K562 (cell line): Measurements from ENCODE around the gene PGM3. TPM values are rescaled to one million over a fixed set of nuclear protein-coding genes. Genes with fewer than 3 reads are reported as not detected.

Experiments used
- ATAC-seq: fragments of 200-7000 bp; cut with Tn5 transposase; 3 replicates; pipeline ENCODE4 v1.9.1; 2020; ENCODE audit warnings: moderate library complexity
- BruUV-seq: library from RNA; stranded (reverse); fragments of 400-500 nt; replicated peaks from 2 replicates; lab custom pipeline; 2021; lab: Mats Ljungman, UMichigan
- CTCF ChIA-PET: fragments of 300-600 bp; formaldehyde crosslinking; extraction: SDS; loops from one replicate; lab custom pipeline; 2021; ENCODE audit warnings: low intra/inter-chr PET ratio; lab: Yijun Ruan, JAX
- POLR2A ChIA-PET: fragments of 300-600, 350-650 bp; sonication (Branson Sonifier 250); formaldehyde crosslinking; extraction: SDS; loops from one replicate; lab custom pipeline; 2021; ENCODE audit warnings: antibody characterized with exemption, inconsistent platforms; lab: Yijun Ruan, JAX
- DNase-seq, 4 experiments: peaks; one replicate each; pipeline versions ENCODE4 v3.0.0 to v3.0.0-alpha.2; 2011 to 2018; ENCODE audit warnings: low spot score in 3 of 4, mixed read lengths in 3 of 4; ENCODE audit errors: extremely low read depth in 1 of 4
- FAIRE-seq: peaks from 2 replicates; lab custom pipeline; 2011; peaks lifted over from hg19 to GRCh38; lab: Jason Lieb, UNC
- H2AFZ ChIP-seq: 2 replicates; pipeline ENCODE4 v1.6.0; 2011; ENCODE audit warnings: low read depth, low read length, control low read depth, inconsistent platforms
- H3K27ac ChIP-seq: fragments of 200-600 bp; 3 replicates; pipeline ENCODE4 v1.8.0; 2011; ENCODE audit warnings: low read depth, mild to moderate bottlenecking, control low read depth, inconsistent platforms, low read length, moderate library complexity, mixed read lengths; ENCODE audit errors: extremely low read depth
- H3K27me3 ChIP-seq, 2 experiments: fragments of 300-600 bp in 1 of 2; 2 replicates in 1 of 2; 3 replicates in 1 of 2; pipeline versions ENCODE4 v1.6.0 to v1.8.0; 2011; ENCODE audit warnings: inconsistent platforms in 2 of 2, low read length in 2 of 2, mild to moderate bottlenecking in 1 of 2, mixed read lengths in 1 of 2, moderate library complexity in 1 of 2; ENCODE audit not compliant: control insufficient read depth in 2 of 2, insufficient read depth in 2 of 2
- H3K36me3 ChIP-seq: fragments of 300-600 bp; 3 replicates; pipeline ENCODE4 v1.8.0; 2011; ENCODE audit warnings: mild to moderate bottlenecking, low read length, inconsistent platforms; ENCODE audit not compliant: control insufficient read depth, insufficient read depth
- H3K4me1 ChIP-seq, 2 experiments: fragments of 200-600 bp in 1 of 2; replicated peaks in 1 of 2; 2 replicates in 1 of 2; 3 replicates in 1 of 2; pipeline versions ENCODE4 v1.5.1 to v1.8.0; 2011; ENCODE audit warnings: inconsistent platforms in 2 of 2, low read length in 2 of 2, mild to moderate bottlenecking in 1 of 2, mixed read lengths in 1 of 2, moderate library complexity in 1 of 2; ENCODE audit not compliant: control insufficient read depth in 2 of 2, insufficient read depth in 2 of 2
- H3K4me2 ChIP-seq: 2 replicates; pipeline ENCODE4 v1.6.1; 2011; ENCODE audit warnings: low read length, control low read depth, inconsistent platforms, mixed read lengths; ENCODE audit not compliant: insufficient read depth
- H3K4me3 ChIP-seq: fragments of 200-600 bp; sonication (generic), shearing (Covaris generic); 2 replicates; pipeline ENCODE4 v1.5.1; 2016; ENCODE audit warnings: control low read depth, inconsistent platforms
- H3K79me2 ChIP-seq: fragments of 200-600 bp; 3 replicates; pipeline ENCODE4 v1.8.0; 2011; ENCODE audit warnings: low read length, inconsistent platforms; ENCODE audit not compliant: control insufficient read depth, insufficient read depth
- H3K9ac ChIP-seq, 2 experiments: 2 replicates each; pipeline versions ENCODE4 v1.6.0 to v1.6.1; 2011; ENCODE audit warnings: low read depth in 2 of 2, low read length in 2 of 2, control low read depth in 1 of 2, inconsistent platforms in 1 of 2, mild to moderate bottlenecking in 1 of 2, mixed read lengths in 1 of 2; ENCODE audit not compliant: insufficient read depth in 1 of 2
- H3K9me1 ChIP-seq: one replicate; pipeline ENCODE4 v1.6.0; 2011; ENCODE audit warnings: inconsistent platforms, mild to moderate bottlenecking, low read length, moderate library complexity; ENCODE audit not compliant: control insufficient read depth, insufficient read depth
- H3K9me3 ChIP-seq: replicated peaks from 2 replicates; pipeline ENCODE4 v1.5.1; 2011; ENCODE audit warnings: low read depth, low read length, inconsistent platforms; ENCODE audit not compliant: control insufficient read depth, insufficient read depth
- H4K20me1 ChIP-seq: replicated peaks from 2 replicates; pipeline ENCODE4 v1.6.1; 2011; ENCODE audit warnings: low read length, inconsistent platforms, mixed read lengths; ENCODE audit not compliant: control insufficient read depth, insufficient read depth
- E2F5 ChIP-seq: sonication (generic); formaldehyde crosslinking; IDR thresholded peaks from 2 replicates; pipeline ENCODE4 v1.8.0; 2022; ENCODE audit warnings: mild to moderate bottlenecking, missing genetic modification reagents
- ELK1 ChIP-seq: sonication (generic); formaldehyde crosslinking; IDR thresholded peaks from 2 replicates; pipeline ENCODE4 v1.8.1; 2022; ENCODE audit warnings: missing genetic modification reagents
- FOXA1 ChIP-seq: fragments of 450-650 bp; IDR thresholded peaks from 2 replicates; pipeline ENCODE4 v1.6.1; 2016; ENCODE audit warnings: mild to moderate bottlenecking, borderline replicate concordance
- NR0B1 ChIP-seq: fragments of 450-650 bp; IDR thresholded peaks from one replicate; pipeline ENCODE4 v1.6.1; 2018; ENCODE audit warnings: mild to moderate bottlenecking, moderate library complexity; ENCODE audit not compliant: partially characterized antibody
- TRIM28 ChIP-seq: fragments of 450-650 bp; IDR thresholded peaks from 2 replicates; pipeline ENCODE4 v1.6.1; 2017
- ZNF274 ChIP-seq: IDR thresholded peaks from 2 replicates; pipeline ENCODE4 v1.6.1; 2011; ENCODE audit warnings: low read depth, mild to moderate bottlenecking, low read length, moderate library complexity, borderline replicate concordance
- WGBS: fragments of 100-300 bp; shearing (Covaris generic); methylation state at CpG from one replicate; pipeline ENCODE4 v1.1.6; 2016; ENCODE audit warnings: low coverage, mixed read lengths; ENCODE audit not compliant: insufficient coverage; ENCODE audit errors: missing lambda C conversion rate; 5-methylcytosine and 5-hydroxymethylcytosine counted together
- in situ Hi-C: fragments of 300-500 bp; cut with MboI; formaldehyde crosslinking; loops from 4 replicates; pipeline ENCODE4 v1.15.0; 2018; ENCODE audit warnings: inconsistent platforms, mixed read lengths
- intact Hi-C: fragments of 100-400 bp; cut with micrococcal nuclease; formaldehyde crosslinking; loops from 2 replicates; pipeline ENCODE4 v1.14.2; 2022
- polyA plus RNA-seq, 8 experiments: library from polyadenylated mRNA; depleted of rRNA in 4 of 8; stranded (reverse) in 5 of 8; unstranded in 3 of 8; fragments of >200 nt; fragmentation: Nextera tagmentation in 2 of 8; fragmentation: Illumina TruSeq in 1 of 8; extraction: Ambion mirVana in 2 of 8; extraction: Trizol in 1 of 8; gene quantifications; 2 replicates each; pipeline versions ENCODE4 v1.2.1 to v1.2.3, GENCODE V29; 2011 to 2014; ENCODE audit warnings: inconsistent platforms in 1 of 8, missing spikeins in 1 of 8
- total RNA-seq, 7 experiments: library from RNA; depleted of rRNA in 6 of 7; stranded (reverse); fragments of >200 nt in 6 of 7; fragmentation: Illumina TruSeq in 2 of 7; extraction: Trizol in 2 of 7; gene quantifications; 2 replicates each; pipeline versions ENCODE4 v1.2.1 to v1.2.3, GENCODE V29; 2011 to 2021; ENCODE audit warnings: low replicate concordance in 1 of 7

The PGM3 gene
- total and polyA plus RNA-seq, 9 of the 15 experiments (the other 6 are each of a cell fraction or from before 2014, with no cell fraction given): 19.1 to 107 (median 50.5) TPM

GRCh38 chr6:83138758-83139157 lies 54.3 kb downstream of the PGM3 start:
- no peak overlapping the region for H3K9ac ChIP-seq
- H3K9me3 ChIP-seq: no peaks in the 10 kb centered on the region
- no peak overlapping the region for H2AFZ ChIP-seq
- no peaks in the 10 kb centered on the region for H3K9me1 ChIP-seq
- 38% methylated on average over 3 of the region's 3 CpGs for WGBS
- FAIRE-seq: no peak
- DNase-seq: no peak
- H3K4me1 ChIP-seq: no peaks in the 10 kb centered on the region
- in situ Hi-C loops (no loop called here), intact Hi-C loops (no loop called here)
- CTCF ChIA-PET: no interaction called here
- H3K79me2 ChIP-seq: no peaks in the 10 kb centered on the region
- ATAC-seq: no peak
- no peak overlapping the region for H3K4me3 ChIP-seq
- peaks cover 7% of the 10 kb centered on the region; the same call in 1 of the 3 replicates for H3K36me3 ChIP-seq
- no peaks in the 10 kb centered on the region for H4K20me1 ChIP-seq
- POLR2A ChIA-PET: no interaction called here
- no peak overlapping the region for H3K4me2 ChIP-seq
- no TSS peak for BruUV-seq
- H3K27ac ChIP-seq: no peak overlapping the region
- no peak for TF ChIP-seq ZNF274
- no peak for TF ChIP-seq E2F5
- TF ChIP-seq TRIM28: no peak
- no peak for TF ChIP-seq NR0B1
- TF ChIP-seq ELK1 (CRISPR knock-in tag): no peak
- no peak for TF ChIP-seq FOXA1
- no peaks in the 10 kb centered on the region for H3K27me3 ChIP-seq
